HG03064 (cell line): ENCODE data around the gene NMNAT2.
"Not testable (repeated sequence)": the region's sequence is repeated elsewhere in the genome, so short reads cannot be mapped to it uniquely, and the experiment has no call there.

ENCODE experiments used
- ATAC-seq: cut with Tn5 transposase; IDR thresholded peaks from one replicate; pipeline ENCODE4 v1.9.1; 2021; ENCODE audit warnings: low read depth; ENCODE audit not compliant: unreplicated experiment

Gene NMNAT2

GRCh38 chr1:183419399-183419798 lies 1.2 kb upstream of the NMNAT2 start:
- no peak for ATAC-seq

GRCh38 chr1:183418696-183419095 lies 516 bp upstream of the NMNAT2 start:
- no peak for ATAC-seq

- ATAC-seq = no peak
These were observed 1.1 kb downstream of the NMNAT2 start for GRCh38 chr1:183416850-183417771.

- no peak for ATAC-seq
These were observed 3.8 kb downstream of the NMNAT2 start for GRCh38 chr1:183414365-183414764.

GRCh38 chr1:183411091-183411490 lies 7.1 kb downstream of the NMNAT2 start:
- ATAC-seq = no peak

- no peak for ATAC-seq
These were observed 10.2 kb downstream of the NMNAT2 start for GRCh38 chr1:183407961-183408360.

- no peak for ATAC-seq
These were observed 10.7 kb downstream of the NMNAT2 start for GRCh38 chr1:183407474-183407873.

- ATAC-seq = no peak
These were observed 13.7 kb downstream of the NMNAT2 start for GRCh38 chr1:183404476-183404875.

- ATAC-seq = no peak
These were observed 14.7 kb downstream of the NMNAT2 start for GRCh38 chr1:183403498-183403897.

GRCh38 chr1:183401565-183401964 lies 16.6 kb downstream of the NMNAT2 start:
- ATAC-seq = not testable (repeated sequence)

- ATAC-seq = no peak
These were observed 23.7 kb downstream of the NMNAT2 start for GRCh38 chr1:183394435-183394834.

GRCh38 chr1:183391863-183392262 lies 26.3 kb downstream of the NMNAT2 start:
- ATAC-seq = no peak

- ATAC-seq = no peak
These were observed 27.6 kb downstream of the NMNAT2 start for GRCh38 chr1:183390561-183390960.

- no peak for ATAC-seq
These were observed 29.4 kb downstream of the NMNAT2 start for GRCh38 chr1:183388735-183389134.

GRCh38 chr1:183385340-183386144 lies 32.6 kb downstream of the NMNAT2 start:
- ATAC-seq = no peak

GRCh38 chr1:183379951-183380350 lies 38.2 kb downstream of the NMNAT2 start:
- ATAC-seq = no peak

- no peak for ATAC-seq
These were observed 42.8 kb downstream of the NMNAT2 start for GRCh38 chr1:183375381-183375780.

- ATAC-seq = no peak
These were observed 43.4 kb downstream of the NMNAT2 start for GRCh38 chr1:183374825-183375224.

GRCh38 chr1:183372586-183373230 lies 45.5 kb downstream of the NMNAT2 start:
- no peak for ATAC-seq

GRCh38 chr1:183370399-183371058 lies 47.7 kb downstream of the NMNAT2 start:
- ATAC-seq = no peak
